ENCODE data around the gene ZNF543.
"Not testable (repeated sequence)": the region's sequence is repeated elsewhere in the genome, so short reads cannot be mapped to it uniquely, and the experiment has no call there.

ZNF543 gene

GRCh38 chr19:57321751-57322150, 1.5 kb downstream of the ZNF543 start:
- no peak for DNase-seq

GRCh38 chr19:57324992-57325391, 4.7 kb downstream of the ZNF543 start:
- no peak for DNase-seq

GRCh38 chr19:57327993-57328392, 7.7 kb downstream of the ZNF543 start:
- DNase-seq = no peak

GRCh38 chr19:57334191-57334590, 13.9 kb downstream of the ZNF543 start:
- DNase-seq = no peak

- DNase-seq = no peak
Observed at GRCh38 chr19:57338877-57339276, 18.6 kb downstream of the ZNF543 start.

GRCh38 chr19:57342582-57342981, 22.3 kb downstream of the ZNF543 start:
- no peak for DNase-seq

GRCh38 chr19:57348136-57348535, 27.9 kb downstream of the ZNF543 start:
- peak; percentile 21 for DNase-seq

GRCh38 chr19:57350877-57351805, 30.9 kb downstream of the ZNF543 start, which contains the start of gene ZNF304:
Gene ZNF304 (plus strand): TSS chr19:57351271. CDS start chr19:57351665, 394 bp downstream.
- peak; percentile 98 for DNase-seq

GRCh38 chr19:57351867-57352266, 31.6 kb downstream of the ZNF543 start:
- no peak for DNase-seq

GRCh38 chr19:57355916-57356315, 35.6 kb downstream of the ZNF543 start:
- no peak for DNase-seq

- no peak for DNase-seq
Observed at GRCh38 chr19:57357406-57357805, 37.1 kb downstream of the ZNF543 start.

- no peak for DNase-seq
Observed at GRCh38 chr19:57359300-57359699, 39.0 kb downstream of the ZNF543 start.

- no peak for DNase-seq
Observed at GRCh38 chr19:57362419-57362818, 42.1 kb downstream of the ZNF543 start.

- DNase-seq = peak; percentile 100
Observed at GRCh38 chr19:57362997-57363687, 42.9 kb downstream of the ZNF543 start, which contains the start of the genes TRAPPC2B and ZNF547. Gene TRAPPC2B (plus strand): TSS chr19:57363551. CDS start chr19:57364834, 1,283 bp downstream. Gene ZNF547 (plus strand): TSS chr19:57363551. CDS start chr19:57368556, 5,005 bp downstream.

GRCh38 chr19:57363688-57364181, 43.5 kb downstream of the ZNF543 start:
- DNase-seq = no peak

- DNase-seq = no peak
Observed at GRCh38 chr19:57366776-57367175, 46.5 kb downstream of the ZNF543 start.

- no peak for DNase-seq
Observed at GRCh38 chr19:57374179-57374578, 53.9 kb downstream of the ZNF543 start.

- not testable (repeated sequence) for DNase-seq
Observed at GRCh38 chr19:57374647-57375046, 54.4 kb downstream of the ZNF543 start.

GRCh38 chr19:57376151-57376550, 55.9 kb downstream of the ZNF543 start:
- DNase-seq = no peak

- DNase-seq = no peak
Observed at GRCh38 chr19:57377498-57378146, 57.4 kb downstream of the ZNF543 start.
